ENCODE data around the gene KLHL12.

The KLHL12 gene

GRCh38 chr1:202892501-202892900, 34.5 kb downstream of the KLHL12 start:
- TF ChIP-seq CTCF (IDR thresholded peaks at IDR 0.05): no peak

GRCh38 chr1:202890392-202890791, 36.6 kb downstream of the KLHL12 start:
- no peak for TF ChIP-seq CTCF (IDR thresholded peaks at IDR 0.05)

- TF ChIP-seq CTCF (IDR thresholded peaks at IDR 0.05): no peak; the same call in 1 of the 2 replicates
These were observed 38.3 kb downstream of the KLHL12 start, which contains the start of gene RABIF for GRCh38 chr1:202888531-202889360. Gene RABIF, minus strand, starts transcription at chr1:202889149. Its CDS starts 51 bp downstream, at chr1:202889098.

GRCh38 chr1:202888221-202888530, 38.9 kb downstream of the KLHL12 start:
- no peak for TF ChIP-seq CTCF (IDR thresholded peaks at IDR 0.05)

- no peak for TF ChIP-seq CTCF (IDR thresholded peaks at IDR 0.05)
These were observed 46.0 kb downstream of the KLHL12 start for GRCh38 chr1:202880961-202881460.

GRCh38 chr1:202880062-202880461, 47.0 kb downstream of the KLHL12 start:
- TF ChIP-seq CTCF (IDR thresholded peaks at IDR 0.05): no peak

- no peak for TF ChIP-seq CTCF (IDR thresholded peaks at IDR 0.05)
These were observed 47.9 kb downstream of the KLHL12 start for GRCh38 chr1:202879128-202879527.

All from LNCAP (cell line).